Hematopoietic multipotent progenitor cell treated with erythropoietin and hydrocortisone succinate and interleukin-3 and kit ligand, for 8 days (in vitro differentiated cells): ENCODE results near the gene ASB18.

ENCODE experiments used
- DNase-seq: peaks from one replicate; pipeline ENCODE4 v3.0.0-alpha.2; 2015

The ASB18 gene

DNA sequence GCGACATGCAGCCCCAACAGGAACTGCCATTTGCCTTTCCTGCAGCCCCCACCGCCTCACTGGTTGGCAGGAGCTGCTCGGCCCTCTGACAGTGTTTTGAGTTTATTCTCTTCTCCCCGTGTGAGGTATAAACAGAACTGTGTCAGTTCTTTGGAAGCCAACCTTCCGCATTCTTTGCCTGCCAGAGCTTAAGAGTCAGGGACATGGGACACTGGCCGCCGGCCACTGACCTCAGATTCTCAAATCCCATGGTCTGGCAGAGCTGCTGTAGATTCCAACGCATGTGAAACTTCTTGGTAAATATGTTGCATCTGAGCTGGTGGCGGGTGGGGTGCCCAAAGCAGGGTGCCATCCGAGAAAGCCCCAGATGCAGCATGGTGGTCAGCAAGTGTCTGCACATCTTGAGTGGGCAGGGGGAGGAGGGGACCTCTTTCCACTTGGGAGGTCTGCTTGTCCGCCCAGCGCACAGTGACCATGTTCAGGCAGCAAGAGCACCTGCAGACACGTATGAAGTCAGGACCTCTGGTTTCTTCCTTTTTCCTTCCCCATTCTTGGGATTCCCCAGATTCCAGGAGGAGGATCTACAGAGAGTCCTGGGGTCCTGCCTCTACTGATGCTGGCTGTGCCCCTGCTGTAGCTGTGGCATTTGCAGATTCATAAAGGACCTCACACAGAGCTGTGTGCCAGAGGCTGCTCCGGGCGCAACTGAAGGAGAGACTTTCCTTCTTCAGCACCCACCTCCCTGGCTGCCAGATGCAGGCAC lies 23.8 kb downstream of the ASB18 start:
- no peak for DNase-seq

DNA sequence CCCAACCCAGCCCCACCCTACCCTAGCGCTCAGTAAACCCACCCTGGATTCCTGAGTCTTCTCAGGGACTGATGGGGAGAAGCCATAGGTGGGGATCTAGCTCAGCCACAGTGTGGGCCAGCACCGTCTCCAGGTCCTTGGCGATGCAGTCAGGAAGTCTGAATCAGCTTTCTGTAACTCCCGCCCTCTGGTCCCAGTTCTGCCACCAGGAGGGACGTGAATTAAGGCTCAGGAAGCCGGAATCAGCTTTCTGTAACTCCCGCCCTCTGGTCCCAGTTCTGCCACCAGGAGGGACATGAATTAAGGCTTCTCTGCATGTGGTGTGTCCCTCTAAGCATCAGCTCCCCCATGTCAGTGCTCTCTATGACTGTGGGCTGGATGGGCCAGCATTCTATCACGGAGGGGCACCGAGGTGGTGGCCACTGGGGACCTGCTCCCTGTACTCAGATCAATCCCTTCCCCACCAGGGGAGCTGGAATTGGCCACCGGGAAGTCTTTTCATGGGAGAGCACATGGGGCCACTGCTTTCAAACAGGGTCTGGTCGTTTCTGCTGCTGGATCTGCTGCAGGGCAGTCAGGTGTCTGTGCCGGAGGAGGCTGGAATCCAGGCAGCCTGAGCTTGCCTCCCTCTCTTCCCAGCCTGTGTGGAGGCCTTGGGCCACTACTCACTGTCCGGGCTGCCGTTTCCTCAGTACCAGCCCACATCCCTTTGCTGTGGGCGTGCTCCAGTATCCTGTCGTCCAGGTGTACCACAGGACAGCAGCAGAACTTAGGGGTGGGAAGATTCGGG lies 24.7 kb downstream of the ASB18 start:
- DNase-seq, result no peak

DNA sequence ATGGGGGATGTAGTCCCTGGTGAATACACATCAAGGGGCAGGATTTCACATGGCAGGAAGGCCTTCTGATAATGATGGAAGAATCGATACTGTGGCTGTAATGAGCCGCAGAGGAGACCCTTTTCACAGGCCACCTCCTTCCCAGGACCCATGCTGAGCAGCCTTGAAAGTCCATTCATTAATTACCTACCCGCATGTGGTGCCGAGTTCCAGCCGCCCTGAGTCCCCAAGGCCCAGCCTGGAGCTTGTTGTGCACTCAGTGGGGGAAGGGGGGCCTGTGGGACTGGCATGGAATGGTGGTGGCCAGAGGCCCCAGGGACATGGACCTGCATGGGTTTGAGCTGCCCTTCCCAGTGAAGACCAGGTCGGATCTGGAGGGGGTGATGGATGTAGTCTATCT lies 25.5 kb downstream of the ASB18 start:
- no peak for DNase-seq

DNA sequence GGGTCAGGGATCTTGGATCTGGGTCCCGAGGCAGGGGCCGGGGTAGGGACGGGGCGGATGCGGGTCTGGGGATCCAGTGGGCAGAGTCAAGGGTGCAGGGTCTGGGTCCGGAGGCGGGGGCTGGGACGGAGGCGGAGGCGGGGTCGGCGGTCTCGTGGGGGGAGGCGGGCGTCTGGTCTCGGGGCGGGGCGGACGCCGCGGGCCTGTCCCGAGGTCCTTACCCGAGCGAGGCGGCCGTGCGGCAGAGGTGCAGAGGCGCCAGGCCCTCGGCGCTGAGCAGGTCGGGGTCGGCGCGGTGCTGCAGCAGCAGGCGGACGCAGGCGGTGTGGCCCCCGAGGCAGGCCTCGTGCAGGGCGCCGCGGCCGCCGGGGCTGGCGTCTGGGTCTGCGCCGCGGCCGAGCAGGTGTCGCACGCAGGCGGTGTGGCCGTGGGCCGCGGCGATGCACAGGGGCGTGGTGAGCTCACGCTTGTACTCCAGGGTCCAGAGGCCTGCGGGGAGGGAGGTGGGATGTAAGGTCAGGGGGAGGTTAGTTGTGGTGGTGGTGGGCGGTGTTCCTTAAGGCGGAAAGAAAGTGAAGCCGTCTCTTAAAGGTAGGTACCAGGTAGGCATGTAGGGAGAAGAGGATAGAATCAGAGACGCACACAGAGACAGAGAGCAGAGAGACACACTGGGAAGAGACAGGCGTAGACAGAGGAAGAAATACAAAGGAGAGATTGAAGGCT lies 26.6 kb downstream of the ASB18 start:
- DNase-seq, result no peak

DNA sequence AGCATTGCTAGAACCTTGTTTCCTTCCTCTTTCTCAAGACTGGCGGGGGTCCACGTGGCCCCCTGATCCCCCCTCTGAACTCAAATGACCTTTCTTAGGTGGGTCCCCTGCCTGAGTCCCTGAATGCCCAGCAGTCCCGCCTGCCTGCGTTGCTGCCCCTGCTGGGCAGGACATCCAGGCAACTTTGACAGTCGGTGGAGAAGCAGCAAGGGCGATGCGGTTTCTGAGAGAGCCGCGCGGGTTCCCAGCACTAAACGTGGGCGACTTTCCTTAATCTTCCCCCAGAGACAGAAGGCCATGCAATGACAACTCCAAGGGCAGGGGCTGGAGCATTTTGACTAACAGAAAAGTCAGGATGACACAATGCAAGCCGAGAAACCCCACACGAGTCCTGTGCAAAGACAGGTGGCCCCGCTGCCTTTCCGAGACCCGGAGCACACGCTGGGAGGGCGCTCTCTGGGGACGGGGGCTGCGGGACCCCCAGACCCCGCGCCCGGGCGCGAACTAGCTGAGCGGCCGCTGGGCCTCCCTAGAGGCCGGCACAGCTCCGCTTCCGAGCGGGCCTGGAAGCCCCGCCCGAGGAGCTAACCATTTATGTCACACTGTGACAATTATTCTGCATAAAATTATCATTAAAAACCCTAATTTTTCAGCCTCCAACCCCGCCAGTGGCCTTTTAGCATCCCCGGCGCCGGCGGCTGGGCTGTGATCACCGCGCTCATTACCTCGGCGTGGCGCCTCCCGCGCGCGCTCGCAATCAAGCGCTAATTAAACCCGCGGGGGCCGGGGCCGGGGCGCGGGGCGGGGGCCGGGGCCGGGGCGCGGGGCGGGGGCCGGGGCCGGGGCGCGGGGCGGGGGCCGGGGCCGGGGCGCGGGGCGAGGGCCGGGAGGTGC lies 27.4 kb downstream of the ASB18 start:
- DNase-seq, result no peak

DNA sequence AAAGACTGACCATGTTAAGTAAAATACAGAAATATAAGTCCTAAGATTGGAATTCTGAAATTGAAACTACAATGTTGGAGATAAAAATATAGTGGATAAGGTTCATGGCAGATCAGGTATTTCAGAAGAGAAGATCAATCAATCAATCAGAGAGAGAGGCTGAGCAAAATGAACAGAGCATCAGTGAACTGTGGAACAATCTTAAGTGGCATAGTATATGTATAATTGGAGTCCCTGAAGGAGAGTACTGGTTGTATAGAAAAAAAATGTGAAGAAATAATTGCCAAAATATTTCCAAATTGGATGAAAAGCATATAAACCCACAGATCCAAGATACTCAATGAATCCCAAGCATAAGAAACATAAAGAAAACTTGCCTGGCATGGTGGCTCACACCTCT lies 35.0 kb downstream of the ASB18 start:
- no peak for DNase-seq

DNA sequence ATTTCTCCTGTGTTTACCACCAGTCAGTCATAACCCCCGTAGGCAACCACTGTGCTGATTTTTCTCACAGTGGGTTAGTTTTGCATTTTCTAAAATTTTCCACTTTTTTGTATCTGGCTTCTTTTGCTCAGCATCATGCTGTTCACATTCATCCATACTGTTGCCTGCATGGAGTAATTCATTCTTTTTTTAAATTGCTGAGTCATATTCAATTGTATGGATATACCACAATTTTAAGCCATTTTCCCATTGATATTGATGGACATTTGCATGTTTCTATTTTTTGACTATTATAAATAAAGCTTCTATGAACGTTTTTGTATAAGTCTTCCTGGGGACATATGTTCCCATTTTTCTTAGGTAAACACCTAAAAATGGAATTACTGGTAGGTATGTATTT lies 40.5 kb downstream of the ASB18 start:
- DNase-seq, result no peak

DNA sequence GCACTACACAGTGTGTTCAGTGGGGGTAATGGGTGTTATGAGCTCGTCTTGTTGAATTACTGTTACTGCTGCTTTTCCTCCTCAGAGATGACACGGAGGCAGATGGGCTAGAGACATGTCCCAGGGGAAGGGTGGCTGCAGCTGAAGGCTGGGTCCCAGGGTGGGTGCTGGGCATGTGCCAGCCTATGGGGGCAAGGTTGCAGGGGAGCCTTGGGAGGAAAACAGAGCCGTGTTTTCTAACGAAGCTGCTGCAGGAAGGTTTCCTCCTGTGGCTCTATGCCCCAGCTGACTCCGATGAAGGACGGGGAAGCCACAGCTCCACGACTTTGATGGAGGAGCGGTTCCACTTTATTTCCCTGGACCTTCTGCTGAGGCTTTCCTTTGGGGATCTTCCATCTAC lies 42.4 kb downstream of the ASB18 start:
- no peak for DNase-seq

DNA sequence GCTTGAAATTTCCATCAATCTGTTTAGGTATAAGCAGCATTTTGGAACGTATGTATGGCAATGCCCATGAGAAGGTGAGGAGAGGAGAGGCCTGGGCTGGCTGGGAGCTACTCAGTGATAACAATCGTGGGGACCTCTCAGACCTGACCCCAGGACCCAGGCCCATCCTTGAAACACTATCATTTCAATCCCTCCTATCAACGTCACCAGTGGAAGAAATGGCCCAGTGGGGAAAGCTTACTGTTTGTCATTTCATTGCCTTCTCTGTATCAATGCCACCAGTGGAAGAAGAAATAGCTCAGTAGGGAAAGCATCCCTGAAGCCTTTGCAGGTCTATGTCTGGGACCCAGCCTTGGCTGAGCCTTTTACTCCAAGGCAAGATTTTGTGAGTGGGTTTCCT lies 44.8 kb downstream of the ASB18 start:
- no peak for DNase-seq

DNA sequence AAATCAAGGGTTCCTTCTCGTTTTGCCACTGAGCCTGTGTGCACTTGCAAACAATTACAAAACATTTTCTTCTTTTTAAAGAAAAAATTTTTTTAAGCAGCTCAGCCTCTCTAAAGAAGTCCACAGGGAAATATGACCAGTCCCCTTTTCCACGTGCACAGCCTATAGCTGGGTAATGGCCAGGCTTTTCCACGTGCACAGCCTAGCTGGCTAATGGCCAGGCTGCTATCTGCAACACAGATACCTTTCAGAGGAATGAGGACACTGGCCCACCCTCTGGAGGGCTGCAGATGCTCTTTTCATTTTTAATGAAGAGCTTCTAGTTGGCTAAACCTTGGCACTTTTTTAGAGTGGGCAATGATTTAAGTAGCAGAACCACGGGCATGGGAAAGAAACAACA lies 46.3 kb downstream of the ASB18 start:
- DNase-seq, result no peak

DNA sequence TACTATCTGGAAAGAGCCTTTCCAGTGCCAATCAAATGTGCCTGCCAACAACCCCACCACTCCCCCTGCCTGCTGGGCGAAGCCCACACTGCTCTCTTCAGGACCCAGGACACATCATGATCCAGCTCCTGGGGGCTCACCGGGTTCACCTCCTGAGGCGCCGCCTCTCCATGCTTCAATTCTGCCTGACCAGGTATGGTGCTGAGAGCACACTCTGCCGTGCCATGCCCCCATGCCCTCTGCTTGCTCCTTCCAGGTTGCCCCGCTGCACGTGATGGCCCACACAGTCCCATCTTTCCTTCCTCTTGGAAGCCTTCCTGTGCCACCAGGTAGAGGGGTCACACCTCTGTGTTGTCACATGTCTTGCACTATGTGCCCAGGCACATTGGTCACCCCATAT lies 47.5 kb downstream of the ASB18 start:
- no peak for DNase-seq

DNA sequence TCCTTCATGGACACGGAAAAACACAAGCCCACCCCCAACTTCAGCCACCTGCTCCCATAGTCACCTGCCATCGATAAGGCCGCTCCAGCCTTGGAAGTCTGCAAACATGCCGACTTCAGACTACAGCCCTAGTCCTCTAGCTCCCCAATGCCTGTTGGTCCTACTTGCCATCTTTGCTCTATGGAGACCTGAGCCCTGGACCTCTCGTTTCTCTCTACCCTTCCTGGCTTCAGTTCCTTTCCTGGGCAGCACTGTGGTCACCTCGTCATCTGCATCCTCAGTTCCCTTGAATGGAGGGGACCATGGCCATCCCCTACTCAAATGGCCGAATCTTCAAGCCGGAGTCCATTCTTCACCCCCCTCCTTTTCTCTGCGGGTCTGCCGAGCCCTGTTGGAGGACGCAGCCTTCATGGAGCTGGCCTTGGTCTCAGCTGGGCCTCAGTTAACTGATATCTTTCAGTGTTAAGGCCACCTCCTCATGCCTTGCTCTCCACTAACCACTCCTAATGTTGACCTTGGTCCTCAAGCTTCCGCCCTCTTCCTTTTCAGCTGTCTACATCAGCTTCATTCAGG lies 48.4 kb downstream of the ASB18 start:
- no peak for DNase-seq

DNA sequence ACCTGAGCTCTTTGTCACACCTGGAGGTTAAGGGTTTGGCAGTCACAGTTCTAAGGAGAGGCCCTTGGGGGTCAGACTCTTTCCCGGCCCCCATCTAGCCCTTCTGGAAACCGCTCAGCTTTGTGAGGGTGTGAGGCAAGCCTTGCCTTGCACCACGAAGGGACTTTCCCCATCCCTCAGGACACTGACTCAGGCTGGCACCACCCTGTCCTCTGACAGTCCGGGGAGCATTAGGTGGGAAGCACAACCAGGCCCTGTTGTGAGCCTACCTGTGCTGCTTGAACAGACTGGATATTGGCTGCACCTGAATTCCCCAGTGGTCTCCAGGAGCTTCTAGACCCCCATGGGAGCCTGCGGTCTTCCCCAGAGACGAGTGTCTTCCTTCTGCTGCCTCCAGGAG lies 49.0 kb downstream of the ASB18 start:
- DNase-seq, result no peak

DNA sequence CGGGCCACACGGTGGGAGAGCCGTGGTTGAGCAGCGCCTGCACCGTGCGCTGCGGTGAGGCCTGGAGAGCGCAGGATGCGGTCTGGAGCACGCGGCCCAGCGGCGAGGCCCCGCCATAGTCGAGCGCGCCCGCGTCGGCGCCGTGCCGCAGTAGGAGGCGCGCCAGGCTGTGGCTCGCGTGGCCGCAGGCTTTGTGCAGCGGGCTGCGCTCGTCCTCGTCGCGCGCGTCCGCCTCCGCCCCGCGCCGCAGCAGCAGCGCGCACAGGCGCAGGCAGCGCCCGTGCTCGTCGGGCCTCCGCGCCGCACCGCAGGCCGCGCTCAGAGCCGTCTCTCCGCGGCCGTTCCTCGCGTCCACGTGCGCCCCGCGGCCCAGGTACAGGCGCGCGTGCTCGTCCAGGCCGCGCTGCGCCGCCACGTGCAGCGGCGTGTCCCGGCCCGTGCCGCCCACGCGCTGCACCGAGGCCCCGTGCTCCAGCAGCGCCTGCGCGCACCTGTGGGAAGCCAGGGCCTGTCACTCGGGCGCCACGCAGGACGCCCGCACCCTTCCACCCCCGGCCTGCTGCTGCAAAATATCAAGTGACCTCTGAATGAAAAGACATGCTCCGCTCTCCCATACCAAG lies 49.7 kb downstream of the ASB18 start:
- DNase-seq, result no peak

DNA sequence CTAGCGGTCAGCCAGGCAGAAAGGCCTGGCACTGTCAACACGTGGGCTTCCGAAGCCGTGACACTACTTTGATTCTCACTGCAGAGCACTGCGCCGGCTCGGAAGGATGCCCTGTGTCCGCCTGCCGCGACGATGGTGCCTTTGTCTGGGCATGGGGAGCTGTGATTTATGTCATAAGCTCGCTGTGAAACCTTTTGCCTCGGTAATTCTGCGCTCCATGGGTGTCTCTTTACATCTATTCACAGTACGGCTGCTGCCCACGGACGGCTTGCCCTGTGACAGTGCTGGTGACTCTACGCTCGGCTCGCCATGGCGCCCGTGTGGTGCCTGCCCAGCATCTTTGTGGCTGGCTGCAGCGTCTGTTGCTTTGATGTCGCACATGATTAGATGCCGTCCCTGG lies 52.9 kb downstream of the ASB18 start:
- DNase-seq, result no peak

DNA sequence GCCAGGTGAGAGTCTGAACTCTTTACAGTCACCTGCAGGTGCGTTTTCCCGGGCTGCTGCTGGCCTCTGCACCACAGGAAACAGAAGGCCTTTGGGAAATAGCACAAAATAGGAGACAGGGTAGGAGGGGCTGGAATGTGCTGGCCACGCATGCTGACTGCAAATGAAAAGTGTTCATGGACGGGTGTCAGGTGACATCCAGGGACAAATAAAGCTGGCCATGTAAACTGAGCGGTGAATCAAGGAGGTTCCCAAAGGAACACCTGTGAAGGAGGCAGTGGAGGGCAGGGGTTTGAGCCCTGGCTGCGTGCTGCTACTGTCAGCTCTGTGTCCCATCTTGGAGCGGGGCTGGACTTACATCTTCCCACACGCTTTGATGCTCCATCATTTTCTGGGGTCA lies 53.7 kb downstream of the ASB18 start:
- no peak for DNase-seq

DNA sequence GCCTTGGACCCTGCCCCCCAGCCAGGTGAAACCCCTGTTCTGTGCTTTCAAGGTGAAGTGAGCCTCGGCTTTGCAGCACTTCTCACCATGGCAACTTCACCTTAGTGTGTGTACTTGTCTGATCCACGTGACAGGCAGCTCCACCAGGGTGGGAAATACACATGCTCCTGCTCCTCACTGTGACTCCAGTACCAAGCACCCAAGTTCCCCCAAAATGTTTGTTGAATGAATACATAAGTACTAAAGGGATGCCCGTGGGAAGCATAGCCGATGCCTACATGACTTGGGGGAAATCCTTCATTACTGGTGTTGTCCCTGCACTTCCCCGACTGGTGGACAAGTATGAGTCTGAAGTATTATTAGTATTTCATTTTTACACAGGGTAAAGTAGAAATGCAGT lies 54.2 kb downstream of the ASB18 start:
- DNase-seq, result no peak

DNA sequence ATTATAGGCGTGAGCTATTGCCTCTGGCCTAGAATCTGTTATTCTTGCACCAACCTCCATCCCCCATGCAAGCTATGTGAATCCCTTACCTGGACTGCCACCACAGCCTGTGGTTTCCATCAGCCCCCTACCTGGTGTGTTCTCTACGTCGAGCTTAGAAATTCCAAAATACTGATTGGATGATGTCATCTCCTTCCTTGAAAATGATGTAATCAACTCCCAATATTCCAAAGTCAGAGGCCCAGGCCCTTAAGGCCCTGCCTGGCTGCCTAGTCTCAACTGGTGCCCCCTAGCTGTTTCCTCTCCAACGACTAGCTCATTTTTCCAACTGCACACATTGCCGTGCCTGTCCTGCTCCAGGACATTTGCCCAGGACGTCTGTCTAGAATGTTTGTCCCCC lies 54.7 kb downstream of the ASB18 start:
- DNase-seq, result no peak

DNA sequence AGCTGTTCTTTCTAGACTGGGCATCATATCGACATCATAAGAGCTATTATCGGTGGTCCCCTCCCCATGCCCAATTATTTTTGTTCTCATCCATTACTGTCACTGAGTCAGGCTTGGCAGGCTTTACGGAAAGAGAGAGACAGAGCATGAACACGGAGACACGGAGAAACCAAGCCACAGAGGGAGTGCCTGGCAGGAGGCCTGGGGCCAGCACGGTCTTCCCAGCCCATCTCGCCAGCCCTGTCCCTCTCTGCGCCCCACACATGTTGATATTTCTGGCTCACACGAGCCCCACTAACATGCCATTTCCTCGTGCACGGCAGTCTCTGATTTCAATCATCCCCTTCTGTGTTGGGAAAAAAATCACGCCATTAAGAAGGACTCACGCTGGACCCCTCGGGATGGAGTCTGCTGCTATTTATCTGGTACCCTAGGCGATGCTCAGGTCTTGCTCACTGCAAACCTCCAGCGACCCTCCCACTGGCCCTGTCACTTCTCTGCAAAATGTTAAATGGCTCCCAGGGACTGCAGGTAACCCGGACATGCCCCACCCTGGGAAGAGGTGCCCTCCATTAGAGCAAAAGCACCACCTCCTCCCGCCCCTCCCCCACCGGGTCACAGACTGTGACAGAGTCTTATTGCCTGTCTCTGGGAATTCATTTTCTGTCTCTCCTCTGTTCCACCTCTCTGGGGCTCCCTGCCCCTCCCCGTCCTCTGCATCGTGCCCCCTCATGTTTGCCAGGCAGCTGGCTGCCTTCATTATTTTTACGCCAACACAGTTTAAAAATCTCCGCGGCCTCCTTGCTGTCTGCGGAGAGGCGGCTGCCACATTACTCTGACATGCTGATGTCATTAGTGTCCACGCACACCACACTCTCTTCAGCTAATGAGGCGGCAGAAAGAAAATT lies 55.9 kb downstream of the ASB18 start:
- DNase-seq, result no peak

DNA sequence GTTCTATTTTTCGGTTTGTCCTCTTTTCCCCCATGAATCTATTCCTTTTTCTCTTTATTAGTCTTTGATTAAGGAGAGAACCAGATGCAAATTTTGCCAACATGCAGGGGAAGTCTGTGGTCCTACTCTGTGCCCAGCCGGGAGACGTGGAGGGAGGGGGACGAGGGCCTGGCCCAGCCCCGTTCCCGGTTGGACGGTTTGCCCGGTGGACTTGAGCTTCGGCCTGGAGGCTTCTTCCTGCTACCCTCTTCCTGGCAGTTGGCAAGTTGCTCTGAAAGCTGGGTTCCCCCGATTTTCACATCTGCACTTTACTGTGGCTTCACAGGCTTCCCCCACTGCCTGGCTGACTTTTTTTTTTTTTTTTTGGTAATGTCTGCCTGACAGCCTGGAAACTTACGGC lies 56.7 kb downstream of the ASB18 start:
- no peak for DNase-seq
